Muscle of leg (tissue), 11 donors: Measurements from ENCODE around the gene HSD11B1L. TPM values are rescaled to one million over a fixed set of nuclear protein-coding genes. Genes with fewer than 3 reads are reported as not detected.
A peak's percentile ranks its signal among the peaks of the same experiment; 100 is the strongest.

ENCODE experiments used
- DNase-seq: peaks from one replicate; pipeline ENCODE4 v3.0.0; 2013
- H3K27ac ChIP-seq: one replicate; pipeline ENCODE4 v1.5.1; 2013; ENCODE audit warnings: mild to moderate bottlenecking, low read length, control low read depth
- H3K27me3 ChIP-seq: one replicate; pipeline ENCODE4 v1.6.1; 2013; ENCODE audit warnings: low read length; ENCODE audit not compliant: control insufficient read depth, insufficient read depth
- H3K36me3 ChIP-seq: one replicate; pipeline ENCODE4 v1.6.1; 2013; ENCODE audit warnings: low read length; ENCODE audit not compliant: control insufficient read depth, insufficient read depth
- H3K4me1 ChIP-seq: one replicate; pipeline ENCODE4 v1.6.1; 2013; ENCODE audit warnings: low read length; ENCODE audit not compliant: control insufficient read depth, insufficient read depth
- H3K4me3 ChIP-seq: one replicate; pipeline ENCODE4 v1.5.1; 2013; ENCODE audit warnings: low read length, control low read depth
- H3K9me3 ChIP-seq: replicated peaks from 2 replicates; pipeline ENCODE4 v1.6.1; 2013; ENCODE audit warnings: low read depth, low read length; ENCODE audit not compliant: control insufficient read depth
- WGBS: methylation state at CpG from one replicate; pipeline ENCODE4 v1.1.5; 2013; ENCODE audit warnings: missing lambda C conversion rate; ENCODE audit not compliant: insufficient coverage; 5-methylcytosine and 5-hydroxymethylcytosine counted together
- polyA plus RNA-seq, 8 donors: library from polyadenylated mRNA; unstranded; fragments of 120-200 nt; gene quantifications; one replicate each; pipeline versions ENCODE4 v1.2.1 to v1.2.3, GENCODE V29; 2013; ENCODE audit warnings: inconsistent platforms in 1 of 8, low replicate concordance in 1 of 8; ENCODE audit not compliant: insufficient read length in 8 of 8, insufficient read depth in 1 of 8
- total RNA-seq: library from RNA; stranded (reverse); fragments of 120-200 nt; gene quantifications from one replicate; pipeline ENCODE4 v1.2.4, GENCODE V29; 2013

HSD11B1L gene
- total and polyA plus RNA-seq, 9 donors: 4.2 to 6.7 (median 5.5) TPM

GRCh38 chr19:5665781-5666513 lies 14.9 kb upstream of the HSD11B1L start:
- no peaks in the 10 kb centered on the region for H3K9me3 ChIP-seq
- no peak overlapping the region for H3K4me3 ChIP-seq
- peaks cover 86% of the 10 kb centered on the region for H3K36me3 ChIP-seq
- H3K27ac ChIP-seq: no peak overlapping the region
- H3K4me1 ChIP-seq: peaks cover 15% of the 10 kb centered on the region
- WGBS: 85% methylated on average over 3 of the region's 10 CpGs
- DNase-seq: no peak
- no peaks in the 10 kb centered on the region for H3K27me3 ChIP-seq

DNA sequence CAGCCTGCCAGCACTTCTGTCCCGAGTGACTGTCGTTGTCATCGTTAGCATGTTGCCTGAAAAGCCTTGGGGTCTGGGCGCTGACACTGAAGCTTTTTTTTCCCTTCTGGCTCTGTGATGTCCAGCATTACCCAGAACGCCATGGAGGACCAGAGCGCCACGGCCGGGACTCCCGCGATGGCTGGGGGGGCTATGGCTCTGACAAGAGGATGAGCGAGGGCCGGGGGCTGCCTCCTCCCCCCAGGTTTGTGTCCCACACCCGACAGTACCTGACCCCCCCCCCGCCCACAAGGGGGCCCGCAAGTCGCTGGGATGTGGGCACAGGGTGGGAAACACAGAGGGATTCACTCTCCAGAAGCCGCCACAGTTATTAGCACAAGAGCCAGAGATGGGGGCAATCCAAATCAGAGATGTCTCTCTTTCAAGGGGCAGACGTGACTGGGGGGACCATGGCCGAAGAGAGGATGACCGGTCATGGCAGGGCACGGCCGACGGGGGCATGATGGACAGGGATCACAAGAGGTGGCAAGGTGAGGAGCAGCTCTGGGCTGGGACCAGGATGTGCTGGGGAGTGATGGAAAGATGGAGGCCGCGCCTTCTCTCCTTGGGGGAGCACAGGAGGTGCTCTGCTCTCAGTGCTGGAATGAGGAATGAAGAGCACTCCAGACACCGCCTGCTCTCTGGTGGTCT lies 13.8 kb upstream of the HSD11B1L start:
- H3K27ac ChIP-seq: no peak overlapping the region
- WGBS: 86% methylated on average over 15 of the region's 26 CpGs

DNA sequence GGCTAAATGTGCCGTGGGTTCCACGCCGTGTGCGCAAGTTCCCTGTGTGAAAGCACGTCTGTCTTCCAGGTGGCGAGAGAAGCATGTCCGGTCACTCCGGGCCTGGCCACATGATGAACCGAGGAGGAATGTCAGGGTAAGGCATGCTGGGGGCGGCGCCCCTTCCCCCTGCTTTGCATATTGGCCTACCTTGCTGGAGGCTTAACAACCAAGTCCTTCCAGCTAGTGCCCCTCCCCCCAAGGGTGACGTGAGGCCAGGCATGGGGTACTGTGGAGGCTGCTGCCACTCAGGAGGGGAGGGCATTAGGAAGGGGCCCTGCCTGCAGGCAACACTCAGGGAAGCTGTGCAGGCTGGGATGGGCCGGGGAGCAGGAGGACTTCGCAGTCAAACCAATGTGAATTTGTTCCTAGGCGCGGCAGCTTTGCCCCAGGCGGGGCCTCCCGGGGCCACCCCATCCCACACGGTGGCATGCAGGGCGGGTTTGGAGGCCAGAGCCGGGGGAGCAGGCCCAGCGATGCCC lies 13.0 kb upstream of the HSD11B1L start:
- DNase-seq: no peak
- WGBS: 81% methylated on average over 17 of the region's 22 CpGs
- H3K27ac ChIP-seq: no peak overlapping the region
- H3K27me3 ChIP-seq: no peaks in the 10 kb centered on the region
- no peaks in the 10 kb centered on the region for H3K9me3 ChIP-seq
- no peak overlapping the region for H3K4me3 ChIP-seq
- H3K4me1 ChIP-seq: peaks cover 15% of the 10 kb centered on the region
- H3K36me3 ChIP-seq: peaks cover 82% of the 10 kb centered on the region

More for the DNA sequence above, 13.8 kb upstream of the HSD11B1L start:
- H3K27me3 ChIP-seq: no peaks in the 10 kb centered on the region
- H3K4me1 ChIP-seq: peaks cover 15% of the 10 kb centered on the region
- no peaks in the 10 kb centered on the region for H3K9me3 ChIP-seq
- H3K4me3 ChIP-seq: no peak overlapping the region
- DNase-seq: no peak
- H3K36me3 ChIP-seq: peaks cover 83% of the 10 kb centered on the region

DNA sequence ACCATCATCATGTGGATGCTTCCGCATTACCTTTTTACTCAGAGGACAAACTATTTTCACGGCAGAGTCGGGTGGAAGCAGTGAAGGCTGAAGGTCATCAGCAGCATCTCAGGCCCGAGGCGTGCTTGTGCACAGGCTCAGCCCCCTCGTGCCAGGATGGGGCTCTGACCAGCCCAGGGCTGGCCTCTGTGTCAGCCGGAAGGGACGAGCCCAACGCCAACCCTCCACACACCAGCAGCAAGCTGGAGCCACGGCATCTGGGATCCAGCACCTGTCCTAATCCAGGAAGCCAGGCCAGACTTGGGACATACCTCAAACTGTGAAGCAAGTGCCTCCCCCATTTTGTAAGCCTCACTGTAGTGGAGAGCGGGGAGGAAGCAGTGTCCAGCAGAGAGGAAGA lies 11.6 kb upstream of the HSD11B1L start:
- H3K4me1 ChIP-seq: peaks cover 12% of the 10 kb centered on the region
- no peak for DNase-seq
- no peak overlapping the region for H3K27ac ChIP-seq
- WGBS: 91% methylated on average over 10 of the region's 11 CpGs
- no peak overlapping the region for H3K4me3 ChIP-seq
- no peaks in the 10 kb centered on the region for H3K27me3 ChIP-seq
- H3K9me3 ChIP-seq: no peaks in the 10 kb centered on the region
- H3K36me3 ChIP-seq: peaks cover 68% of the 10 kb centered on the region

DNA sequence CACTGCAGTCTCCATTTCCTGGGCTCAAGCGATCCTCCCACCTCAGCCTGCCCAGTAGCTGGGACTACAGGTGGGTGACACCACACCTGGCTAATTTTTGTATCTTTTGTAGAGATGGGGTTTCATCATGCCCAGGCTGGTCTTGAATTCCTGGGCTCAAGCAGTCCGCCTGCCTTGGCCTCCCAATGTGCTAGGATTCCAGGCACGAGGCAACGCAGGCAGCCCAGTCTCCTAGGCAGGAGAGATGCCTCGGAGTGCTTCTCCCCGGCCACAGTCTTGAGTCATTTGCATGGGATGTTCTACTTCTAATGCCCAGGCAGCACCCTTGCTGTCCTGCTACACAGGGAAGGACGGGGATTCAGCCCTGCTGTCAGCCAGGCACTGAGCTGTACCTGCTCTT lies 9.2 kb upstream of the HSD11B1L start:
- 87% methylated on average over 7 of the region's 7 CpGs for WGBS
- no peak overlapping the region for H3K27ac ChIP-seq
- H3K36me3 ChIP-seq: peaks cover 45% of the 10 kb centered on the region
- peaks cover 23% of the 10 kb centered on the region for H3K4me1 ChIP-seq
- H3K4me3 ChIP-seq: no peak overlapping the region
- DNase-seq: no peak
- no peaks in the 10 kb centered on the region for H3K27me3 ChIP-seq
- H3K9me3 ChIP-seq: no peaks in the 10 kb centered on the region

DNA sequence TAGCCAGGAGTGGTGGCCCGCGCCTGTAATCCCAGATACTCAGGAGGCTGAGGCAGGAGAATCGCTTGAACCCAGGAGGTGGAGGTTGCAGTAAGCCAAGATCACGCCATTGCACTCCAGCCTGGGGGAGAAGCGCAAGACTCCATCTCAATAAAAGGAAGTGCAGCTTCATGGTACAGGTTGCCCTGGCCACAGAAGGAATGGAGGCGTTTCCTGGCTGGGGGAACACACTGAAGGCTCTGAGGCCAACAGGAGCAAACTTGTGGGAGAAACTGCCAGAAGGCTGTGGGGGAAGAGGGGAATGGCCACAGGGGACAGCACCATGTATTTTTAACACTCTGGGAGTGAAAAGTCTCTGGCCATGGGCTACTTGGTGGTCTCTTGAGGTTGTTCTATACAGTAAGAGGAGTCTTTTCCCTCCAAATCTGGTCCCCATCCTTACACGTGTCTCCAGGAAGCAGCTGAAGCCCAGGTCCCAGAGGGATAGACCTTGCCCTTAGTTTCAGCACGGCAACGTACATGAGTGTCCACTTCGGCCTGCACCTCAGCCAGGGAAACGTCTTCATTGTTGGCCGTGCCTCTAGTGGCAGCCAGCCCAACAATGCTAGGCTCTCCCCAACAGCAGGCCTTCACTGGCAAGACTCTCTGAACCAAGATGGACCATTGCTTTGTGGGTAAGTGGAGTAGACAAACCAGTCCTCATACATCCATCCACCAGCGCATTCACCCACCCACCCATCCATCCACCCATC lies 7.9 kb upstream of the HSD11B1L start:
- WGBS: 84% methylated on average over 8 of the region's 13 CpGs
- H3K4me1 ChIP-seq: peaks cover 35% of the 10 kb centered on the region
- DNase-seq: no peak
- no peaks in the 10 kb centered on the region for H3K9me3 ChIP-seq
- H3K36me3 ChIP-seq: peaks cover 37% of the 10 kb centered on the region
- no peaks in the 10 kb centered on the region for H3K27me3 ChIP-seq
- H3K4me3 ChIP-seq: no peak overlapping the region
- H3K27ac ChIP-seq: no peak overlapping the region

DNA sequence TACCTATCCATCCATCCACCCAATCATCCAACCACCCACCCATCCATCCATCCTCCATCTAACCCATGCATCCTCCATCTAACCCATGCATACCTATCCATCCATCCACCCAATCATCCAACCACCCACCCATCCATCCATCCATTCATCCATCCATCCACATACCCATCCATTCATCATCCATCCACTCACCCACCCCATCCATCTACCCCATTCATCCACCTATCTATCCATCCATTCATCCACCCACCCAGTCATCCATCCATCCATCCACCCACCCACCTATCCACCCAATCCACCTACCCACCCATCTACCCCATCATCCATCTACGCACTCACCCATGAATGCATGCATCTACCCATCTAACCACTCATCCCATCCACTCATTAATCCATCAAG lies 7.1 kb upstream of the HSD11B1L start:
- H3K36me3 ChIP-seq: peaks cover 38% of the 10 kb centered on the region
- no peaks in the 10 kb centered on the region for H3K9me3 ChIP-seq
- H3K27me3 ChIP-seq: no peaks in the 10 kb centered on the region
- 100% methylated on average over 1 of the region's 1 CpG for WGBS
- no peak overlapping the region for H3K27ac ChIP-seq
- DNase-seq: no peak
- H3K4me3 ChIP-seq: no peak overlapping the region
- peaks cover 39% of the 10 kb centered on the region for H3K4me1 ChIP-seq

DNA sequence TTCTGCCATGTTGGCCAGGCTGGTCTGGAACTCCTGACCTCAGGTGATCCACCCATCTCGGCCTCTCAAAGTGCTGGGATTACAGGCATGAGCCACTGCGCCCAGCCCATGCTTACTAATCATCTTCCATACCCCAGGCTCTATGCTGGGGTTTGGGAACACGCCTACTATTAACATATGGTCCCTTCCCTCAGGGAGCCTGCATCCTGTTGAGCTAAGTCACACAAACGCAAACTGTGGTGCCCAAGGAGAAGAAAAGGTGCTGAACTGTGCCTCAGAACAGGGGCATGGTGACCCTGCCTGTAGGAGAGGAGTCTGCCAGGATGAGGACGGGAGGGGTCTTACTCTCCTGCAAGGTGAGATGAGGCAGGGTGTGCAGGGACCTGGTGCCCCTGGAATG lies 6.1 kb upstream of the HSD11B1L start:
- no peak for DNase-seq
- Histone ChIP-seq H3K36me3 (peaks cover 29% of the 10 kb centered on the region), H3K27ac (peak overlapping the region; percentile 6), H3K4me3 (no peak overlapping the region), H3K9me3 (no peaks in the 10 kb centered on the region), H3K4me1 (peaks cover 47% of the 10 kb centered on the region), H3K27me3 (no peaks in the 10 kb centered on the region)
- 83% methylated on average over 3 of the region's 5 CpGs for WGBS

DNA sequence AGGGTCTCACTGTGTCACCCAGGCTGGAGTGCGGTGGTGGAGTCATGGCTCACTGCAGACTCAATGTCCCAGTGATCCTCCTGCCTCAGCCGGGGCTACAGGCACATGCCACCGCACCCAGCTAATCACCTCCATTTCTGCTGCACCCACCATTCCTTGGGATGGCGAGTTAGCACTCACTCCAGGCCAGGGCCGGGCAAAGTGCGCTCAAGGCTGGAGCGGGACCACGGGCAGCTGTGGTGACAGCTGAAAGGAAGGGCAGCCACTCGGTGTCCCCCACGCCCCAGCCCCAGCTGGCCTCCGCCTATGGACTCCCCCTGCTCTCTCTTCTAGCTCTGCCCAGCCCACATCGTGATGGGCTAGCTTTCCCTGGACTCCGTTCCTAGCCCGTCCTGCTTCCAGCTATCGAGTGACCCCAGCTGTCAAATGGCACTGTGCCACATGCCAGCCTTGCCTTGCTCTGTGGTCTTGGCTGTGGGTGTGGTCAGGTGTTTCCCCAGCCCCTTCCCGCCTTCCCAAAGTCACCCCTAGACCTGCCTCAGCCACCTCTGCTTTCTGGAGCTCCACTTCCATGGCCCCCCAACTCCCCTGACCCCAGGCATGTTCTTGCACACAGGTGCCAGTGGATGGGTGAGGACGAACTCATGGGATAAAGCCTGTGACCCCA lies 4.6 kb upstream of the HSD11B1L start:
- peaks cover 21% of the 10 kb centered on the region for H3K36me3 ChIP-seq
- peak; percentile 91 for DNase-seq

More for the DNA sequence above, 4.6 kb upstream of the HSD11B1L start:
- H3K4me1 ChIP-seq: peaks cover 53% of the 10 kb centered on the region
- 81% methylated on average over 13 of the region's 17 CpGs for WGBS
- no peak overlapping the region for H3K4me3 ChIP-seq
- no peaks in the 10 kb centered on the region for H3K9me3 ChIP-seq
- peak overlapping the region; percentile 96 for H3K27ac ChIP-seq
- H3K27me3 ChIP-seq: no peaks in the 10 kb centered on the region
